Activated CD4-positive, CD25-positive, alpha-beta regulatory T cell treated with anti-CD3 and anti-CD28 coated beads, Interleukin-2, amount 50 U/mL, for 72 hours (primary cell): Measurements from ENCODE around the gene STXBP2.

Experiments
- DNase-seq: peaks from one replicate; pipeline ENCODE4 v3.0.0; 2021

The STXBP2 gene

DNA sequence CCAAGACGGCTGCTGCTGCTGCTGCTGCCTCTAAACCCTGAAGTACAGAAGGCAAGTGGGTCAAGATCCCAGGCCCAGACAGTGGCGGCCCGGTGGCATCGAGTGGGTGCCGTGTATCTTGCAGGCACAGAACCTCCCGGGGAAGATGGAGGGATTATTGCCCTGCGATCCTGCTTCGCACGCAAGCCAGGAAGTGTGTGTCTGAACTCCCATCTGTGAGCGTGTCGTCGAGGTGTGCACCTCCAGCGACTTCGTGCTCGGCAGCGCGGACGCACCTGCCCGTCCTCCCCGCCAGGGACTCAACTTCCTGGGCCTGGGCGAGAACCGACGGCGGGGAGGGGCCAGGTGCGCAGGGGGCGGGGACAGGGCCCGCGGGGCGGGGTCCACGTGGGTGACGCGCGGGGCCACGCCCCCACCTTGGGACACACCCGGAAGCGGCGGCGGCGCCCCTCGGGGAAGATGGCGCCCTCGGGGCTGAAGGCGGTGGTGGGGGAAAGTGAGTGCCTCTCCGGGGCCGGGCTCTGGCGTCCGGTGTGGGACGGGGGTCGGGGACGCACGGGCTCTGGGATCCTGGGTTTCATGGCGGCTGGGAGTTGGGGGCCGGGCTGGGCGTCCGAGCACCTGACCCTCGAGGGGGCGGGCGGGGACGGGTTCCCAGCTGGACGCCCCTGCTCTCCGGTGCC lies at the start of gene STXBP2:
Gene STXBP2, plus strand, starts transcription at position 420 of the 683 bp plus-strand sequence. Its CDS starts 40 bp downstream, at position 460.
- DNase-seq = peak; percentile 91

DNA sequence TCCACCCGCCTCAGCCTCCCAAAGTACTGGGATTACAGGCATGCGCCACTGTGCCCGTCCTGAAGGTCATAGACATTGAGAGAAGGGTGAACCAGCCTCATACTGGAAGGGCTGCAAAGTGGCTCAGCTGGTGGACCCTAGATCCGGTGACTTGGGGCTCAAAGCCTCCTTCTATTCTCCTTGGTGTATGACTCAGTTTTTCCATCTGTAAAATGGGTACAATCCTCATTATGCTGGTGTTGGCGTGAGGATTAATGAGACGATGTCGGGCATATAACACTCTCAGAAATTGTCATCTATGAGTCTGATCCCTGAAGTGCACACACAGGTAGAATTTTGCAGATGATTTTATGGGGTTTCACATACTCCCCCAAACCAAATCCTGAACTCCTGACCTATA lies 47.1 kb upstream of the STXBP2 start:
- no peak for DNase-seq

GRCh38 chr19:7590256-7590655 lies 46.7 kb upstream of the STXBP2 start:
- no peak for DNase-seq

DNA sequence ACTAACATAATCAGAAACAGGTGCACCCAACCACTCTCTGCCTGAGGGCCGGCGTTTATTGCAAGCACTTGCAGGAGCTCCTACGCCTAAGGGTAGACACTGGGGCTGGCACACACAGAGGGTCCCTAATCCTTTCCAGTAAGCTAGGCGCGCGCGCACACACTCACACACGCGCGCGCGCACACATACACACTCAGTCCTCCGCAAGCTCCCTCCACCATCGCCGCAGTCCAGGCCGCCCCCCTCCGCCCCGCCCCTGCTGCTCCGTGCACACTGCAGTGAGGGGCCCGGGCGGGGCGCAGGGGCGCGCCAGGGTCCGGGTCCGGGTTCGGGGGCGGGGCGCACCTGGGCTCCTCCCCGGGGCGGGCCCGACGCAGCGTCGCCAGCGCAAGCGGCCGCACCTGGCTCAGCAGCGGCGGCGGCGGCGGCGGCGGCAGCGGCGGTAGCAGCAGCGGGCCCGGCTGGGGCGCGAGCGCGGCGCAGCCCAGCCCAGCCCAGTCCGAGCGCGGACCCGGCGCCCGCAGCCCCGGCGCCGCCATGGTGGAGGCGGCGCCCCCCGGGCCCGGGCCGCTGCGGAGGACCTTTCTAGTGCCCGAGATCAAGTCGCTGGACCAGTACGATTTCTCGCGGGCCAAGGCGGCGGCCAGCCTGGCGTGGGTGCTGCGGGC lies 41.3 kb upstream of the STXBP2 start, which contains the start of gene CAMSAP3:
Gene CAMSAP3, plus strand, starts transcription at position 398 of the 668 bp plus-strand sequence. Its CDS starts 140 bp downstream, at position 538.
- DNase-seq = peak; percentile 54

DNA sequence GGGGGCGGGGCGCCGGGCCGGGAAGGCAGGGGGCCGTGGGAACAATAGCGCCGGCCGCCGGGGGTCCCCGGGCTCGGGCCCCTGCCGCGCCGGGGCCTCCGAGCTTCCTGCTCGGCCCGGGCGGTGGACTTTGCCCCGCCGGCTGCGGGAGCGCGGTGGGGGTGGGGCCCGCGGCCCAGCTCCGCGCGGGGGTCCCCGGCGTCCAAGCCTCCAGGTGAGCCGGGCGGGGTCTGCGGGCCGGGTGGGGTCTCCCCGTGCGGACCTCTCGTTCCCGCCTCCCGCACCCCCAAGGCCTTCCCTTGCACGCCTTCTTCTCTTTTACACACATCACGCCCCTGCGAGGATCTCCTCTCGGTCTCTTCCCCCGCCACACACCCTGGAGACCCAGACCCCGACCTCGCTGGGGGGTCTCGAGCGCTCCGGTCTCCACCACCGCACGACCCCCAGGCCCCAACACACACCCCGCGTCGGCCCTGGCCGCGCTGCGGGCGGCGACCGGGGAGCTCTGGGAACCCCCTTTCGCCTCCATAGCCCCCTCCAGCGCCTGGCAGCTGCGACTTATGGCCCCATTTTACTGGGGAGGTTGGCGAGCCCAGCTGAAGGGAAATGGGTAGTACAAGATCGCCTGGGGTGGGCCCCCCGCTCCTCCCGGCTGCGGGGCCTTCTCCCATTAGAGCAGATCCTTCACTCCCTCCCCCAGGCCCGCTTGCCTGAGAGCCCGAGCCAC lies 40.5 kb upstream of the STXBP2 start:
- DNase-seq = no peak

DNA sequence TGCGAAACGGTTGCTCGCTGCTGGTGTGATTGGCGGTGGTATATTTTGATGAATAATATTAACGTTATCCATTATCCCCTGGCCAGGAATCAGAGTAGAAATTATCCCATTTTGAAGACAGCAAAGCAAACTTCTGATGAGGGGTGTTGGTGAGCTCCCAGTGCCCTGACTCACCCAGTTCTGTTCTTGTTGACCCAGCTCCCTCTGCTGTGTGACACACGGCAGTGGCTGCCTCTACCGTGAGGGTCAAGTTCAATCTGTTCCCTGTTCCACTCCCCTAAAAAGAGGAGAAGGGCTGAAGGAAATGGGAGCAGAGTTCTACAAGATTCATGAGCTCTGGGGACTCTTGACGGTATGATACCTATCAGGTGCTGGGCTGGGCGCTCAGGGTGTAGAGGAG lies 39.2 kb upstream of the STXBP2 start:
- DNase-seq = no peak

- DNase-seq = no peak
Measured at GRCh38 chr19:7598180-7598579, 38.7 kb upstream of the STXBP2 start.

DNA sequence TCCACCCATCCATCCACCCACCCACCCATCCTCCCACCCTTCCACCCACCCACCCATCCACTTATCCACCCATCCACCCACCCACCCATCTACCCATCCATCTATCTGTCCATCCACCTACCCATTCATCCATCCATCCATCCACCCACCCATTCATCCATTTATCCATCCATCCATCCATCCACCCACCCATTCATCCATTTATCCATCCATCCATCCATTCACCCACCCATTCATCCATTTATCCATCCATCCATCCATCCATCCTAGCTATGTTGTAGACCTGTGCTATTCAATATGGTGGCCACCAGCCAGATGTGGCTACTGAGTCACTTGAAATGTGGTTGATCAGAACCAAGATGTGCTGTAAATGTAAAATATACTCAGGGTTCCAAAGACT lies 36.2 kb upstream of the STXBP2 start:
- no peak for DNase-seq

GRCh38 chr19:7602240-7602934 lies 34.5 kb upstream of the STXBP2 start:
- no peak for DNase-seq

- DNase-seq = no peak
Measured at GRCh38 chr19:7602935-7603497, 33.9 kb upstream of the STXBP2 start.

GRCh38 chr19:7603919-7604318 lies 33.0 kb upstream of the STXBP2 start:
- no peak for DNase-seq

DNA sequence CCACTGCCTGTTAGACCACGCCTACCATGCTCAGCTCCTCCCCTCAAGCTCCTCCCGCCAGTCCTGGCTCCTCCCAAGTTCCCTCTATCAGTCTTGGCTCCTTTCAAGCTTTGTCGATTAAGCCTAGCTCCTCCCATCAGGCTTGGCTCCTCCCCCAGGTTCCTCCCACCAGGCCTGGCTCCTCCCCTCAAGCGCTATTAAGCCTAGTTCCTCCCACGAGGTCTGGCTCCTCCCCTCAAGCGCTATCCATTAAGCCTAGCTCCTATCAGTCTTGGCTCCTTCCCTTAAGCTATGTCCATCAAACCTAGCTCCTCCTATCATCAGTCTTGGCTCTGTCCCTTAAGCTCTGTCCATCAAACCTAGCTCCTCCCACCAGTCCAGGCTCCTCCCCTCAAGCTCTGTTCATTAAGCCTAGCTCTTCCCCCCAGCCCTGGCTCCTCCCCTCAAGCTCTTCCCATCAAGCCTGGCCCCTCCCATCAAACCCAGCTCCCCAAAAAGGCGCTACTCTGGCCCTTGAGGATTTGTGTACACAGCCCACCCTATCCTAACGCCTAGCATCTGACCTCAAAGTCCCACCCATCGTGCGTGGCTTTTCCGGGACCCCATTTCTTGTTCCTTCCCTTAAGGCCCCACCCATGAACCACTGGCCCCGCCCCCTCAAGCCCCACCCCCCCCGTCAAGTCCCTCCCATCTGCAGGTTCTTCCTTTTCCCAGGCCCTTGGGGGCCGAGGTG lies 31.3 kb upstream of the STXBP2 start:
- peak; percentile 62 for DNase-seq

DNA sequence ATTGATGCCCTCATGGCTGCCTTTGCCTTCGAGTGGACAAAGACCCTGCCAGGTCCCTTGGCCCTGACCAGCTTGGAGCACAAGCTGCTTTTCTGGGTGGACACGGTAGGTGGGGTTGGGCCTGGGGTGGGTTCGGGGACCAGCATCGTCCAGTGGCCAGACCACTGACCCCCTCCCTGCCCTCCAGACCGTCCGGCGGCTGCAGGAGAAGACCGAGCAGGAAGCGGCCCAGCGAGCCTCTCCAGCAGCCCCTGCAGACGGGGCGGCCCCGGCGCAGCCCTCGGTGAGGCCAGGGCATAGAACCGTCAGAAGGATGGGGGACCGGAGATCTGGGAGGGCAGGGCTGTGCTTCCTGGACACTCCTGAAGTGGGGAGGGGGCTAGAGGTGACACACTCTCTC lies 30.6 kb upstream of the STXBP2 start:
- no peak for DNase-seq

- no peak for DNase-seq
Measured at GRCh38 chr19:7607212-7607873, 29.6 kb upstream of the STXBP2 start.

- no peak for DNase-seq
Measured at GRCh38 chr19:7607874-7608560, 28.9 kb upstream of the STXBP2 start.

GRCh38 chr19:7610491-7611240 lies 26.2 kb upstream of the STXBP2 start:
- DNase-seq = no peak

- DNase-seq = no peak
Measured at GRCh38 chr19:7611541-7612279, 25.2 kb upstream of the STXBP2 start.

- DNase-seq = no peak
Measured at GRCh38 chr19:7612282-7613274, 24.3 kb upstream of the STXBP2 start.
